Uterus (tissue), 4 donors: ENCODE results near the gene DLGAP1. TPM values are rescaled to one million over a fixed set of nuclear protein-coding genes. Genes with fewer than 3 reads are reported as not detected.
"Not testable (repeated sequence)": the region's sequence is repeated elsewhere in the genome, so short reads cannot be mapped to it uniquely, and the experiment has no call there.

Source experiments
- DNase-seq, 2 donors: peaks; one replicate each; pipeline ENCODE4 v3.0.0-alpha.2; 2019 to 2020
- H3K27ac ChIP-seq, 2 donors: fragments of 200-600 bp; sonication (generic); 1 replicate in 1 of 2; 2 replicates in 1 of 2; pipeline ENCODE4 v1.5.1; 2016 to 2018
- H3K27me3 ChIP-seq, 2 donors: fragments of 200-600 bp; sonication (generic); one replicate each; pipeline ENCODE4 v1.5.1; 2018 to 2019; ENCODE audit warnings: control low read depth in 1 of 2
- H3K36me3 ChIP-seq, 2 donors: fragments of 200-600 bp; sonication (generic); one replicate each; pipeline ENCODE4 v1.5.1; 2019; ENCODE audit warnings: control low read depth in 1 of 2
- H3K4me1 ChIP-seq, 2 donors: fragments of 200-600 bp; sonication (generic); one replicate each; pipeline ENCODE4 v1.5.1; 2018 to 2019; ENCODE audit warnings: control low read depth in 1 of 2
- H3K4me3 ChIP-seq, 2 donors: fragments of 200-600 bp; sonication (generic); 1 replicate in 1 of 2; 2 replicates in 1 of 2; pipeline ENCODE4 v1.5.1; 2018 to 2019; ENCODE audit warnings: mild to moderate bottlenecking in 1 of 2
- H3K9me3 ChIP-seq, 2 donors: fragments of 200-600 bp; sonication (generic); one replicate each; pipeline ENCODE4 v1.5.1; 2019; ENCODE audit warnings: control low read depth in 1 of 2
- POLR2A ChIP-seq, 2 donors: fragments of 450-650 bp; IDR thresholded peaks; one replicate each; pipeline ENCODE4 v1.6.1; 2016; ENCODE audit warnings: antibody characterized with exemption in 2 of 2, mild to moderate bottlenecking in 1 of 2, moderate library complexity in 1 of 2
- intact Hi-C: fragments of 100-400 bp; cut with DNase I; formaldehyde crosslinking; loops from one replicate; pipeline ENCODE4 v1.15.1; 2023; ENCODE audit warnings: low total_unique reads
- total RNA-seq, 4 donors: library from RNA; depleted of rRNA in 3 of 4; stranded (reverse); fragments of >200 nt in 3 of 4; gene quantifications; one replicate each; pipeline versions ENCODE4 v1.1.0 to v1.2.4, GENCODE V29; 2014 to 2023
- TF ChIP-seq, protein P1 (sequence below), 4 experiments: fragments of 200-600 bp in 2 of 4; fragments of 450-650 bp in 2 of 4; sonication (generic) in 2 of 4; IDR thresholded peaks; one replicate each; pipeline ENCODE4 v1.5.1; 2016 to 2019; ENCODE audit warnings: antibody characterized with exemption in 4 of 4, mild to moderate bottlenecking in 2 of 4, moderate library complexity in 1 of 4
- donor health status: DM: yes; HTN: yes; CAD: no.

DLGAP1 gene
- total RNA-seq, 4 donors from 2014 or later: 1.0 to 9.6 (median 3.3) TPM

GRCh38 chr18:3472681-3473544 is 982.2 kb downstream of the DLGAP1 start:
- intact Hi-C loops: no loop called here
- TF ChIP-seq, protein P1, sequence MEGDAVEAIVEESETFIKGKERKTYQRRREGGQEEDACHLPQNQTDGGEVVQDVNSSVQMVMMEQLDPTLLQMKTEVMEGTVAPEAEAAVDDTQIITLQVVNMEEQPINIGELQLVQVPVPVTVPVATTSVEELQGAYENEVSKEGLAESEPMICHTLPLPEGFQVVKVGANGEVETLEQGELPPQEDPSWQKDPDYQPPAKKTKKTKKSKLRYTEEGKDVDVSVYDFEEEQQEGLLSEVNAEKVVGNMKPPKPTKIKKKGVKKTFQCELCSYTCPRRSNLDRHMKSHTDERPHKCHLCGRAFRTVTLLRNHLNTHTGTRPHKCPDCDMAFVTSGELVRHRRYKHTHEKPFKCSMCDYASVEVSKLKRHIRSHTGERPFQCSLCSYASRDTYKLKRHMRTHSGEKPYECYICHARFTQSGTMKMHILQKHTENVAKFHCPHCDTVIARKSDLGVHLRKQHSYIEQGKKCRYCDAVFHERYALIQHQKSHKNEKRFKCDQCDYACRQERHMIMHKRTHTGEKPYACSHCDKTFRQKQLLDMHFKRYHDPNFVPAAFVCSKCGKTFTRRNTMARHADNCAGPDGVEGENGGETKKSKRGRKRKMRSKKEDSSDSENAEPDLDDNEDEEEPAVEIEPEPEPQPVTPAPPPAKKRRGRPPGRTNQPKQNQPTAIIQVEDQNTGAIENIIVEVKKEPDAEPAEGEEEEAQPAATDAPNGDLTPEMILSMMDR (IDR thresholded peaks at IDR 0.05): no peak
- TF ChIP-seq POLR2A (IDR thresholded peaks at IDR 0.05): no peak

DNA sequence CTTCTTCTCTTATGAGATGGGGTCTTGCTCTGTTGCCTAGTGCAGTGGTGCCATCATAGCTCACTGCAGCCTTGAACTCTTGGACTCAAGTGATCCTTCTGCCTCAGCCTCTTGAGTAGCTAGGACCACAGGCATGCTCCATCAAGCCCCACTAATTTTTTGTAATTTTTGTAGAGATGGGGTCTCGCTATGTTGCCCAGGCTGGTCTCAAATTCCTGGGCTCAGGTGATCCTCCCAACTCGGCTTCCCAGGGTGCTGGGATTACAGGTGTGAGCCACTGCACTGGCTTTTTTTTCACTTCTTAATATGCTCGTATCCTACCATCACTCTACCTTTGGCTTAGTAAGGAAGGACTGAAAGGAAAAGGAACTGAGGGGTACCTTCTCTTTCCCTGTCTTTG is 983.0 kb downstream of the DLGAP1 start:
- H3K27me3 ChIP-seq, H3K27ac ChIP-seq, H3K9me3 ChIP-seq, intact Hi-C loops, H3K4me1 ChIP-seq, DNase-seq, H3K36me3 ChIP-seq, H3K4me3 ChIP-seq: not testable (repeated sequence)

More at GRCh38 chr18:3472681-3473544, 982.2 kb downstream of the DLGAP1 start:
- H3K4me1 ChIP-seq: no peaks in the 10 kb centered on the region
- no peak overlapping the region for H3K27ac ChIP-seq
- DNase-seq: no peak
- no peaks in the 10 kb centered on the region for H3K36me3 ChIP-seq
- no peaks in the 10 kb centered on the region for H3K27me3 ChIP-seq
- H3K9me3 ChIP-seq: no peaks in the 10 kb centered on the region
- H3K4me3 ChIP-seq: no peak overlapping the region

GRCh38 chr18:3471141-3471648 is 983.9 kb downstream of the DLGAP1 start:
- intact Hi-C loops: no loop called here
- Histone ChIP-seq H3K27me3 (no peaks in the 10 kb centered on the region), H3K36me3 (no peaks in the 10 kb centered on the region), H3K27ac (no peak overlapping the region), H3K4me1 (no peaks in the 10 kb centered on the region), H3K4me3 (no peak overlapping the region), H3K9me3 (no peaks in the 10 kb centered on the region)
- DNase-seq: no peak
- TF ChIP-seq POLR2A (IDR thresholded peaks at IDR 0.05): no peak
- TF ChIP-seq, protein P1 (IDR thresholded peaks at IDR 0.05): no peak

DNA sequence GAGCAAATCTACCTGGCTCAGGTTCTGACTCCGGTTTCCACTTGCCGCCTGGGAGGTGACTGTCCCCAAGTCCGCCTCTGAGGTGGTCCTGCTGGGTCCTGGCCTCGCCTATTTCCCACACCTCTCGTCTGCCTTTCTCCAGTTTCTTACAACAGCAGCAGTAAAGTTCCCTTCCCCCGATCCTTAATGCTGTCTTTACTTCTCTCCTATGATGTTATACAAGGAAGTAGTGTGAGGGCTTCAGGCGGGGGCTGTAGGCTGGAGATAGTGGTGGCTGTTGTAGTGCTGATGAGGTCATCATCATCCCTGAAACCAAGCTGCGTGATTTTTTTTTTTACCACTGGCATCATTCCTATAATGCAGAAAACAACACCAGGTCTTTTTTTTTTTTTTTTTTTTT is 986.3 kb downstream of the DLGAP1 start:
- Histone ChIP-seq H3K27ac (no peak overlapping the region), H3K4me3 (no peak overlapping the region), H3K36me3 (no peaks in the 10 kb centered on the region), H3K27me3 (no peaks in the 10 kb centered on the region), H3K4me1 (no peaks in the 10 kb centered on the region), H3K9me3 (no peaks in the 10 kb centered on the region)
- intact Hi-C loops: no loop called here
- DNase-seq: no peak
- TF ChIP-seq POLR2A (IDR thresholded peaks at IDR 0.05): no peak
- TF ChIP-seq, protein P1 (IDR thresholded peaks at IDR 0.05): no peak

DNA sequence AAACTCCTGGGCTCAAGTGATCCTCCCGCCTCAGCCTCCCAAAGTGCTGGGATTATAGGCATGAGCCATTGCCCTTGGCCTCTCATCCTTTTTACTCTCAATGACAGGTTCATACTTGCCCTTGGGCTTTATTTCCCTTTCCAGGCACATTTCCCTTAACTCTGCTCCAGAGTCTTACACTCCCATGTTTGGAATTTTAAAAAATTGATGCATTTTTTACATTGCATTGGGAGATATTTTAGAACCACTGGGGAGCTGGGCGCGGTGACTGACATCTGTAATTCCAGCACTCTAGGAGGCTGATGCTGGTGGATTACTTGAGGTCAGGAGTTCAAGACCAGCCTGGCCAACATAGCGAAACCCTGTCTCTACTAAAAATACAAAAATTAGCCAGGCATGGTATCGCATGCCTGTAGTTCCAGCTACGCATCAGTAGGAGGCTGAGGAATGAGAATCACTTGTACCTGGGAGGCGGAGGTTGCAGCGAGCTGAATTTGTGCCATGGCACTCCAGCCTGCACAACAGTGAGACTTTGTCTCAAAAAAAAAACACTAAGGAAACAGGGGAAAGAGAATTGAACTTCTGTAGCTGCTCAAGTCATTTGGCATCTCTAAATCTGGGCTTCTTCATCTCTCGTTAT is 986.9 kb downstream of the DLGAP1 start:
- no peak for TF ChIP-seq POLR2A (IDR thresholded peaks at IDR 0.05)
- TF ChIP-seq, protein P1 (IDR thresholded peaks at IDR 0.05): no peak
- intact Hi-C loops: no loop called here
- Histone ChIP-seq H3K9me3 (no peaks in the 10 kb centered on the region), H3K4me3 (no peak overlapping the region), H3K27ac (no peak overlapping the region), H3K27me3 (no peaks in the 10 kb centered on the region), H3K36me3 (no peaks in the 10 kb centered on the region), H3K4me1 (no peaks in the 10 kb centered on the region)
- no peak for DNase-seq
